Right atrium auricular region (tissue), 2 donors: ENCODE data around the gene KLHL12. TPM values are rescaled to one million over a fixed set of nuclear protein-coding genes. Genes with fewer than 3 reads are reported as not detected.

Source experiments
- DNase-seq: peaks from one replicate; pipeline ENCODE4 v3.0.0-alpha.2; 2019; ENCODE audit warnings: low spot score
- H3K27ac ChIP-seq, 2 donors: fragments of 200-600 bp; sonication (generic); 1 replicate in 1 of 2; 2 replicates in 1 of 2; pipeline ENCODE4 v1.5.1; 2016 to 2019
- H3K27me3 ChIP-seq, 2 donors: fragments of 200-600 bp; sonication (generic); one replicate each; pipeline versions ENCODE4 v1.5.1 to v1.6.0; 2017 to 2019
- H3K36me3 ChIP-seq: fragments of 200-600 bp; sonication (generic); one replicate; pipeline ENCODE4 v1.5.1; 2016
- H3K4me1 ChIP-seq, 2 donors: fragments of 200-600 bp; sonication (generic); one replicate each; pipeline versions ENCODE4 v1.5.1 to v1.6.0; 2017 to 2019
- H3K4me3 ChIP-seq, 2 donors: fragments of 200-600 bp; sonication (generic); 1 replicate in 1 of 2; 2 replicates in 1 of 2; pipeline ENCODE4 v1.5.1; 2017 to 2019; ENCODE audit warnings: mild to moderate bottlenecking in 1 of 2, moderate library complexity in 1 of 2
- H3K9me3 ChIP-seq, 2 donors: fragments of 200-600 bp; sonication (generic); one replicate each; pipeline ENCODE4 v1.5.1; 2019
- total RNA-seq, 2 donors: library from RNA; depleted of rRNA; stranded (reverse); fragments of >200 nt; gene quantifications; one replicate each; pipeline ENCODE4 v1.1.0, GENCODE V29; 2016
- TF ChIP-seq, protein P1 (sequence below), 2 donors: fragments of 200-600 bp; sonication (generic); IDR thresholded peaks; one replicate each; pipeline ENCODE4 v1.5.1; 2019; ENCODE audit warnings: antibody characterized with exemption in 2 of 2

The KLHL12 gene
- total RNA-seq, 2 donors from 2014 or later = 13.9 to 18.4 TPM

- TF ChIP-seq, protein P1, sequence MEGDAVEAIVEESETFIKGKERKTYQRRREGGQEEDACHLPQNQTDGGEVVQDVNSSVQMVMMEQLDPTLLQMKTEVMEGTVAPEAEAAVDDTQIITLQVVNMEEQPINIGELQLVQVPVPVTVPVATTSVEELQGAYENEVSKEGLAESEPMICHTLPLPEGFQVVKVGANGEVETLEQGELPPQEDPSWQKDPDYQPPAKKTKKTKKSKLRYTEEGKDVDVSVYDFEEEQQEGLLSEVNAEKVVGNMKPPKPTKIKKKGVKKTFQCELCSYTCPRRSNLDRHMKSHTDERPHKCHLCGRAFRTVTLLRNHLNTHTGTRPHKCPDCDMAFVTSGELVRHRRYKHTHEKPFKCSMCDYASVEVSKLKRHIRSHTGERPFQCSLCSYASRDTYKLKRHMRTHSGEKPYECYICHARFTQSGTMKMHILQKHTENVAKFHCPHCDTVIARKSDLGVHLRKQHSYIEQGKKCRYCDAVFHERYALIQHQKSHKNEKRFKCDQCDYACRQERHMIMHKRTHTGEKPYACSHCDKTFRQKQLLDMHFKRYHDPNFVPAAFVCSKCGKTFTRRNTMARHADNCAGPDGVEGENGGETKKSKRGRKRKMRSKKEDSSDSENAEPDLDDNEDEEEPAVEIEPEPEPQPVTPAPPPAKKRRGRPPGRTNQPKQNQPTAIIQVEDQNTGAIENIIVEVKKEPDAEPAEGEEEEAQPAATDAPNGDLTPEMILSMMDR (IDR thresholded peaks at IDR 0.05) = no peak
- Histone ChIP-seq H3K9me3 (no peaks in the 10 kb centered on the region), H3K27ac (no peak overlapping the region), H3K27me3 (no peaks in the 10 kb centered on the region), H3K4me1 (no peaks in the 10 kb centered on the region), H3K36me3 (peaks cover 10% of the 10 kb centered on the region), H3K4me3 (no peak overlapping the region)
- no peak for DNase-seq
These were observed 47.9 kb downstream of the KLHL12 start for GRCh38 chr1:202879128-202879527.

DNA sequence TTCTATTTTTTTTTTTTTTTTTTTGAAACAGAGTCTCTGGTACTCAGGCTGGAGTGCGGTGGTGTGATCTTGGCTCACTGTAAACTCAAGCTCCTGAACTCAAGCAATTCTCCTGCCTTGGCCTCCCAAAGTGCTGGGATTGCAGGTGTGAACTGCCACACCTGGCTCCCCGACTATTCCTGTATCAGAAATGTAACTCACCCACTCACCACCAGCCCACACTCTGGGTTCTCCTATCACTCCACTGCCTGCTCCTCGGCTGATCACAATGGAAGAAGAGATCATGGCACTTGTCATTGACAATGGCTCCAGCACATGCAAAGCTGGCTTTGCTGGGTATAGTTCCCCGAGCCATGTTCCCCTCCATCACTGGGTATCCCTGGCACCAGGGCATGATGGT lies 54.0 kb downstream of the KLHL12 start:
- H3K27me3 ChIP-seq = no peaks in the 10 kb centered on the region
- no peak for DNase-seq

DNA sequence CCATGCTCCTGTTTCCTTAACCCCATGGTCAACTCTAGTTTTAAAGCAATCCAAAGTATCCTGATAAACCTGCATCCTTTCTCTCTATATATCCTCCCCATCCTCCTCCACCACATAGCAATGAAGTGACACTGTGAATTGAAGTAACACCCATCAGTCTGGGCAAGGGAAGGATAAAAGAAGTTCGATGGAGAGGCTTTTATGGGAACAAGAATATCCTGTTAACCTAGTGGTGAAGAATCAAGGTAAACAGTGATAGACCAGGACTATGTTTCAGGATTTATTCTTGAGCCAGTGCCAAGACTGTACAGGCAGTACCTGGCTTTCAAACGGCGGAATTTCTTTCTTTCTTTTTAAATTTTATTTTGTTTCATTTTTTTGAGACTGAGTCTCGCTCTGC lies 55.7 kb downstream of the KLHL12 start:
- TF ChIP-seq, protein P1 (IDR thresholded peaks at IDR 0.05) = no peak
- no peak overlapping the region for H3K4me3 ChIP-seq
- H3K9me3 ChIP-seq = no peaks in the 10 kb centered on the region
- no peak for DNase-seq
- H3K4me1 ChIP-seq = no peaks in the 10 kb centered on the region
- H3K27me3 ChIP-seq = no peaks in the 10 kb centered on the region
- H3K36me3 ChIP-seq = no peaks in the 10 kb centered on the region
- no peak overlapping the region for H3K27ac ChIP-seq

More for the DNA sequence above, 54.0 kb downstream of the KLHL12 start:
- H3K4me1 ChIP-seq = no peaks in the 10 kb centered on the region
- TF ChIP-seq, protein P1 (IDR thresholded peaks at IDR 0.05) = no peak
- H3K9me3 ChIP-seq = no peaks in the 10 kb centered on the region
- H3K27ac ChIP-seq = no peak overlapping the region
- no peak overlapping the region for H3K4me3 ChIP-seq
- no peaks in the 10 kb centered on the region for H3K36me3 ChIP-seq

DNA sequence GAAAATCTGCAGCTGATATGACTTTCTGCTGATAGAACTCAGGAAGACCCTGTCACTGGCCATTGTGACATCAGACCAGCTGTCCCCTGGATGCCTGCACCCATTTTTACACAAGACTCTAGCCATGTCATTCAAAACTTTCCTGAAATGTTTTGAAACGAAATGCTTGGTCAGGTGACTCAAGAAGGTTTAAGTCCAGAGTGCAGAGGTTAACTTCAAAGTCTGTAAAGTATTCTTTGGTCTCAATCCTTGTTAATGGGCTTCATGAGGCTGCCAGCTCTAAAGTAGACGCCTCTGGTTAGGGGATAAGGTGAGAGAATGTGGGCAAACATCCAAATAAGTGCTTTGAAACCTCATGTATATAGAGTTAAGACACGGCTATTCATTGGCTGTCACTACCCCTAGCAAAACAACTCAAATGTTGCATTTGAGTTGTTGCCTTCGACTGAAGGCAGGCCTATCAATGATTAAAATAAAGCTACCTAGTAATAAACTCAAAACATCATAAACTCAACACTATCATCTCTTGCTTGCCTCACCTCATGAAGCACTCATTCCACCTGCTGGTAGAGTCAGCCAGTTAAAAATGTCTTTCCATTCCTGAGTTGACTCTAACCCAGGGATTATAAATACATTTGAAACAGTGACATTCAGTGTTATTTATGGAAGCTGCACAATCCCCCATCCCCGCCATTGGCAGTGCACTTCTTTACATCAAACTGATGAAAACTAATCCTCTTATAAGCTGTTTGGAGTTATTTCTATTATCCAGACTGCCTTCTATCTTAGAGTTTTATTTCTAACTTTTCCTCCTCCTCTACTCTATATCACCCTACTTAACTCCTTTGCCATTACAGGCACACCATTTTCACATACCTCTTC lies 64.1 kb downstream of the KLHL12 start:
- peaks cover 0 to 11% of the 10 kb centered on the region in 2 donors for H3K4me1 ChIP-seq
- no peak overlapping the region for H3K4me3 ChIP-seq
- no peak overlapping the region for H3K27ac ChIP-seq
- no peak for DNase-seq
- no peaks in the 10 kb centered on the region for H3K36me3 ChIP-seq
- TF ChIP-seq, protein P1 (IDR thresholded peaks at IDR 0.05) = no peak
- H3K27me3 ChIP-seq = no peaks in the 10 kb centered on the region
- H3K9me3 ChIP-seq = no peaks in the 10 kb centered on the region

GRCh38 chr1:202861420-202862132 lies 65.5 kb downstream of the KLHL12 start:
- Histone ChIP-seq H3K36me3 (no peaks in the 10 kb centered on the region), H3K27ac (peak overlapping the region; percentile 14 to 16), H3K4me1 (peaks cover 0 to 11% of the 10 kb centered on the region in 2 donors), H3K4me3 (peak overlapping the region; percentile 78 to 91), H3K9me3 (no peaks in the 10 kb centered on the region), H3K27me3 (no peaks in the 10 kb centered on the region)
- TF ChIP-seq, protein P1 (IDR thresholded peaks at IDR 0.05) = no peak
- peak; percentile 94 for DNase-seq
